ENCODE results near the gene ZBTB5.
"Not testable (repeated sequence)": the region's sequence is repeated elsewhere in the genome, so short reads cannot be mapped to it uniquely, and the experiment has no call there.

Gene ZBTB5

DNA sequence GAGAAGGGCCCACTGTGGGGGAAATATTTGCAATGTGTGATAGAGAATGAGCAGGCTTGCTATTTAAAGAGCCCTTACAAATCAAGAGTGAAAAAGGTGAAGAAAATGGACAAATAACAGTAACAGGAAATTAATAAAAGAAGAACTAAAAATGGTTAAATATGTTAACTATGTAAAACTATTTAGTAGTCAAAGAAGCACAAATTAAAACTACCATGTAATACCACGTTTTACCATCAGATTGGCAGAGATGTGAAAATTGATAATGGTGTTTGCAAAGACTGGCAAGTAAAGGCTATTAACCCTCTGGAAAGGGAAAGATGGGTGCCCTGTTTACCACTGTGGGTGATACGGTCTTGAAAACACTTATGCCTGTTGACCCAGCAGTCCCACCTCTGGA, 65.9 kb downstream of the ZBTB5 start:
- DNase-seq = no peak

DNA sequence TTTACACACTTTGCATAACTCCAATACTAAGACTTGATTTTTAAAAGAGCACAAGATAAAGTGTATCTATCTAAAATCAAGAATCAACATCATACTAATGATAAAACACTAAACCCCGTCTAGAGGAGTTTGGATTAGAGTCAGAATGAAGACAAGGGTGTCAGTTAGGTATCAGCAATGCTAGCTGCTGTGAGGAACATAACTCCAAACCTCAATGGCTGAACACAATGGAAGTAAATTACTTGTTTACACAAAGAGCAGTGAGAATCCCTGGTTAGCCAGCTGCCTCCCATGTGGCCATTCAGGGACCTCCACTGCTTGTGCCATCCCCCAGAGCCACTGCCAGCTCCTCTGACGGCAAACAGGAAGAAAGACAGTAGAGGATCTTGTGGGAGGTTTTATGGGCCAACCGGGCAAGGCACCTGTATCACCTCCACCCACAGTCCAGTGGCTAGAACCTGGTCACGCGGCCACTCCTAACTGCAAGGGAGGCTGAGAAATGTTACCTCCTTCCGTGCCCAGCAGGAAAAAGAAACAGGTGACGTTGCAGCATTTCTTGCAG, 66.7 kb downstream of the ZBTB5 start:
- DNase-seq = no peak

DNA sequence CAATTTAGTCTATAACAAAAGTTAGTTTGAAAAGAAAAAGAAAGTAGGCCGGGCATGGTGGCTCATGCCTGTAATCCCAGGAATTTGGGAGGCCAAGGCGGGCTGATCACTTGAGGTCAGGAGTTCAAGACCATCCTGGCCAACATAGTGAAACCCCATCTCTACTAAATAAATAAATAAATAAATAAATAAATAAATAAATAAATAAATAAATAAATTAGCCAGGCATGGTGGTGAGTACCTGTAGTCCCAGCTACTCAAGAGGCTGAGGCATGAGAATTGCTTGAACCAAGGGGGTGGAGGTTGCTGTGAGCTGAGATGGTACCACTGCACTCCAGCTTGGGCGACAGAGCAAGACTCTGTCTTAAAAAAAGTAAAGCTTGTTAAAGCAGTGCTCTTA, 67.3 kb downstream of the ZBTB5 start:
- DNase-seq = not testable (repeated sequence)

DNA sequence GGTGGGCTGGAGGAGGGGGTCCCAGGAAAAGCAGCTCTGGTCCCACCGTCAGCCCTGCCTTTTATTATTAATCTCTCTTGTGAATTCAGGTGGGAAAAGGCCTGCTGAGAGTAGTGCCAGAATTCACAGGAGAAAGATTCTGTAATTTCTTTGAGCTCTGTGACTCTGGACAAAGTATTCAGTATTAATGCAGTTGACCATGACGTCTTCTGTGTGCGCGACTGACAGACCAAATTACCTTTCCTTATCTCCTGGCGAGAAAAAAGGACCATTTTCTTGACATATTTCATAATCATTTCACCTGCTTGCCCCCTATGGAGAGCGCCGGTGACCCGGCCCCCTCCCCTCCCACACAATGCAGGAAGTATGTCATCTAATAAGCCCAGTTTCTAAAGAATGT, 69.6 kb downstream of the ZBTB5 start:
- no peak for DNase-seq

DNA sequence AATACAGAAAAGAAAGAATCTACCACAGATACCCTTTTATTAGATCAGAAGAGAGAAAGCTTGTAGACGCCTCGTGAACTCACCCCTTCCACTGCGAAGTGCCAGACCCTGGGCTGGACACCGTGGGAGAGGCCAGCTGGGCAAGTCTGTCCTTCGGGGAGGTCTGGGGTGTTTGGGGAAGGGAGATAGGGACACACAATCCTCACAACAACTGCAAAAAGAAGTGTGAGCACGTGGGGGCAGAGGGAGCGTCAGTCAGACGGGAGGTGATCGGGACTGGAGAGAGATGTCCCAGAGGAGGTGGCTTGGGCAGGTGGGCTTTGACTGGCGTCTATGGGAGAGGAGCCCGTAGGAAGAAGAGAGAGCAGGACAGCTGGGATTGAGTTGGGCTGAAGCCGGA, 70.0 kb downstream of the ZBTB5 start:
- no peak for DNase-seq

DNA sequence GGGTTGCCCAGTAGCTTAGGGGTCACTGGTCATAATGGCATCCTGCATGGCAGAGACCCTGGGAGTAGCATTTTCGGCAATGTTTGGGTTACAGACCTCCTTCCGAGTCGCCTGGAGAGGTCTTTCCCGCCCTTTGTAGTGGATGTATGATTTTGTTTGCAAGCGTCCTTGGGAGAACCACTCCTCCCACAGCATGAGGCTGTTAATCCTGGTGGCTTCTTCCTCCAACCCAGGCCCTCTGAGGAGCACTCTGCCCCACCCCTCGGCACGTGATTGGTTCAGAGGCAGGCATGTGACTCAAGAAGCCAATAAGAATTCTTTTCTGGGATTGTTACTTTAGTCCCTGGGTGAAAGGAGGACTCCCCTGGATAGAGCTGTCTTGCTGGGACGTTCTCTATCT, 73.0 kb downstream of the ZBTB5 start:
- DNase-seq = no peak

DNA sequence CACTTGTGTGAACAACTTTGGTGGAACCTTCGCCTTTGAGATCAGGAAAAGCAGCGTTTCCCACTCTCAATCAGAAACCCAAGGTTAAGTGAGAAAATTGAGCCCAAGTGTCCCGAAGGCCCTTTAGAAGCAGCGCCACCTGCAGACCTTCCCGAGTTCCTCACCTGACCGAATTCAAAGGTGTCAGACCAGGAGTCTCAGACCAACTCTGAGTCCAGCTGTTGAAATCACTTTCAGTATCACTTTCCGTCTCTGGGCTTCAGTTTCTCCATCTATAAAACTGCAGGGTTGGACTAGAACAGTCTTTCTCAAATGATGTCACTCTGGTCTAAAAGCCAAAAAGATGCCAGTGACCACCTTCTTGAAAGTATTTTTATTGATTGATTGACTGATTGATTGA, 74.5 kb downstream of the ZBTB5 start:
- DNase-seq = no peak
